Panc1 (cell line): ENCODE data around the gene NCK2. TPM values are rescaled to one million over a fixed set of nuclear protein-coding genes. Genes with fewer than 3 reads are reported as not detected.

Source experiments
- ATAC-seq: fragments of 200-7000 bp; cut with Tn5 transposase; 2 replicates; pipeline ENCODE4 v1.9.1; 2020; ENCODE audit warnings: mild to moderate bottlenecking, moderate library complexity
- BruUV-seq: library from RNA; stranded (reverse); fragments of 400-500 nt; replicated peaks from 2 replicates; lab custom pipeline; 2021; lab: Mats Ljungman, UMichigan
- CTCF ChIA-PET: fragments of 300-600 bp; sonication (Branson Sonifier 250); formaldehyde crosslinking; loops from one replicate; lab custom pipeline; 2022; ENCODE audit warnings: antibody characterized with exemption; lab: Charles Lee
- POLR2A ChIA-PET: fragments of 300-600 bp; sonication (Branson Sonifier 250); formaldehyde crosslinking; loops from one replicate; lab custom pipeline; 2022; ENCODE audit warnings: antibody characterized with exemption; lab: Charles Lee
- DNase-seq: peaks from one replicate; pipeline ENCODE4 v3.0.0-alpha.2; 2010; ENCODE audit warnings: low read depth, low spot score
- H3K27ac ChIP-seq: 2 replicates; pipeline ENCODE4 v1.5.1; 2011; ENCODE audit warnings: mild to moderate bottlenecking, low read length, inconsistent platforms
- H3K27me3 ChIP-seq: fragments of 200-500 bp; sonication (Bioruptor generic); 2 replicates; pipeline ENCODE4 v1.6.0; 2014; ENCODE audit warnings: low read length, inconsistent platforms; ENCODE audit not compliant: control insufficient read depth, insufficient read depth
- H3K36me3 ChIP-seq: fragments of 200-500 bp; sonication (Bioruptor generic); 2 replicates; pipeline ENCODE4 v1.5.1; 2014; ENCODE audit warnings: inconsistent platforms, mild to moderate bottlenecking, low read length, moderate library complexity; ENCODE audit not compliant: control insufficient read depth, insufficient read depth
- H3K4me1 ChIP-seq: 2 replicates; pipeline ENCODE4 v1.5.1; 2011; ENCODE audit warnings: inconsistent platforms, mild to moderate bottlenecking, low read length, moderate library complexity; ENCODE audit not compliant: control insufficient read depth, insufficient read depth
- H3K4me3 ChIP-seq, 2 experiments: 2 replicates each; pipeline ENCODE4 v1.5.1; 2011 to 2012; ENCODE audit warnings: low read depth in 2 of 2, low read length in 2 of 2, mild to moderate bottlenecking in 2 of 2, inconsistent platforms in 1 of 2, moderate library complexity in 1 of 2
- H3K9me3 ChIP-seq: fragments of 200-500 bp; sonication (Bioruptor generic); 2 replicates; pipeline ENCODE4 v1.5.1; 2014; ENCODE audit warnings: low read depth, mild to moderate bottlenecking, inconsistent platforms, low read length, moderate library complexity; ENCODE audit not compliant: control insufficient read depth, insufficient read depth
- POLR2AphosphoS5 ChIP-seq: IDR thresholded peaks from 2 replicates; pipeline ENCODE4 v1.6.1; 2012; ENCODE audit warnings: mild to moderate bottlenecking, low read depth, low read length, moderate library complexity
- SIN3A ChIP-seq: IDR thresholded peaks from 2 replicates; pipeline ENCODE4 v1.6.1; 2012; ENCODE audit warnings: low read depth, mild to moderate bottlenecking, low read length, moderate library complexity, borderline replicate concordance; ENCODE audit not compliant: insufficient read depth
- TCF7L2 ChIP-seq: IDR thresholded peaks from 2 replicates; pipeline ENCODE4 v1.6.1; 2011; ENCODE audit warnings: mild to moderate bottlenecking, low read depth, low read length, inconsistent platforms
- in situ Hi-C: cut with HindIII; loops from 2 replicates; pipeline ENCODE4 v1.10.0; 2016; ENCODE audit warnings: low sequenced_read_pairs, low pct_unique_long_range_greater_than_20kb
- intact Hi-C: fragments of 100-400 bp; cut with micrococcal nuclease; formaldehyde crosslinking; loops from one replicate; pipeline ENCODE4 v1.10.0; 2022; ENCODE audit not compliant: unreplicated experiment
- total RNA-seq: library from RNA; stranded (reverse); gene quantifications from one replicate; pipeline ENCODE4 v1.2.1, GENCODE V29; 2021; ENCODE audit not compliant: unreplicated experiment
- TF ChIP-seq, protein P1 (sequence below): fragments of 450-650 bp; IDR thresholded peaks from 2 replicates; pipeline ENCODE4 v1.5.1; 2017; ENCODE audit warnings: mild to moderate bottlenecking
- TF ChIP-seq, protein P2 (sequence below), 2 experiments: IDR thresholded peaks; 2 replicates each; pipeline ENCODE4 v1.6.1; 2011 to 2012; ENCODE audit warnings: low read depth in 2 of 2, control low read depth in 1 of 2, low read length in 1 of 2, mild to moderate bottlenecking in 1 of 2, moderate library complexity in 1 of 2; ENCODE audit not compliant: insufficient read depth in 1 of 2

Gene NCK2
- total RNA-seq, 1 experiment from 2014 or later, result 60.7 TPM

DNA sequence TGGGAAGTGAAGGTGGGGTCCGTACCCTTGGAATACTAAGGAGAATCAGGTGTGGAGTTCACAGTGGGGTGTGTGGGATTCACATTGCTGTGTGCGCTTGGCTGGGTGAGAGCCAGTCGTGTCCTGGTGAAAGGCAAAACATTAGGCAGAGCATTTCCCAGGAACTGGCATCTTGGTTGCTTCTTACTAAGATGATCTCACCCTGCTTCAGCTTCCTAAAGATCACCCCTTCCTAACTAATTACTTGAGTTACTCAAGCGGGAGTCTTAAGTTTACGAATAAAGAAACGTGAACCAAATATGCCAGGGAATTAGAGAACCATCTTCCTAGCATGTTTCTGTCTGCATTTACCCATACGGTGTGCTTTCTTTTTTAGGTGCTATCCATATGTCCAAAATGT lies 122.9 kb downstream of the NCK2 start:
- Histone ChIP-seq H3K27me3 (no peaks in the 10 kb centered on the region), H3K4me1 (no peaks in the 10 kb centered on the region), H3K4me3 (no peak overlapping the region), H3K36me3 (no peaks in the 10 kb centered on the region), H3K27ac (no peak overlapping the region), H3K9me3 (no peaks in the 10 kb centered on the region)
- intact Hi-C loops (no loop called here), in situ Hi-C loops (no loop called here)
- DNase-seq (no peak), ATAC-seq (no peak)
- BruUV-seq, result no TSS peak
- TF ChIP-seq SIN3A, result no peak
- TF ChIP-seq TCF7L2, result no peak
- no peak for TF ChIP-seq POLR2AphosphoS5
- TF ChIP-seq, protein P1, sequence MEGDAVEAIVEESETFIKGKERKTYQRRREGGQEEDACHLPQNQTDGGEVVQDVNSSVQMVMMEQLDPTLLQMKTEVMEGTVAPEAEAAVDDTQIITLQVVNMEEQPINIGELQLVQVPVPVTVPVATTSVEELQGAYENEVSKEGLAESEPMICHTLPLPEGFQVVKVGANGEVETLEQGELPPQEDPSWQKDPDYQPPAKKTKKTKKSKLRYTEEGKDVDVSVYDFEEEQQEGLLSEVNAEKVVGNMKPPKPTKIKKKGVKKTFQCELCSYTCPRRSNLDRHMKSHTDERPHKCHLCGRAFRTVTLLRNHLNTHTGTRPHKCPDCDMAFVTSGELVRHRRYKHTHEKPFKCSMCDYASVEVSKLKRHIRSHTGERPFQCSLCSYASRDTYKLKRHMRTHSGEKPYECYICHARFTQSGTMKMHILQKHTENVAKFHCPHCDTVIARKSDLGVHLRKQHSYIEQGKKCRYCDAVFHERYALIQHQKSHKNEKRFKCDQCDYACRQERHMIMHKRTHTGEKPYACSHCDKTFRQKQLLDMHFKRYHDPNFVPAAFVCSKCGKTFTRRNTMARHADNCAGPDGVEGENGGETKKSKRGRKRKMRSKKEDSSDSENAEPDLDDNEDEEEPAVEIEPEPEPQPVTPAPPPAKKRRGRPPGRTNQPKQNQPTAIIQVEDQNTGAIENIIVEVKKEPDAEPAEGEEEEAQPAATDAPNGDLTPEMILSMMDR, result no peak
- TF ChIP-seq, protein P2, sequence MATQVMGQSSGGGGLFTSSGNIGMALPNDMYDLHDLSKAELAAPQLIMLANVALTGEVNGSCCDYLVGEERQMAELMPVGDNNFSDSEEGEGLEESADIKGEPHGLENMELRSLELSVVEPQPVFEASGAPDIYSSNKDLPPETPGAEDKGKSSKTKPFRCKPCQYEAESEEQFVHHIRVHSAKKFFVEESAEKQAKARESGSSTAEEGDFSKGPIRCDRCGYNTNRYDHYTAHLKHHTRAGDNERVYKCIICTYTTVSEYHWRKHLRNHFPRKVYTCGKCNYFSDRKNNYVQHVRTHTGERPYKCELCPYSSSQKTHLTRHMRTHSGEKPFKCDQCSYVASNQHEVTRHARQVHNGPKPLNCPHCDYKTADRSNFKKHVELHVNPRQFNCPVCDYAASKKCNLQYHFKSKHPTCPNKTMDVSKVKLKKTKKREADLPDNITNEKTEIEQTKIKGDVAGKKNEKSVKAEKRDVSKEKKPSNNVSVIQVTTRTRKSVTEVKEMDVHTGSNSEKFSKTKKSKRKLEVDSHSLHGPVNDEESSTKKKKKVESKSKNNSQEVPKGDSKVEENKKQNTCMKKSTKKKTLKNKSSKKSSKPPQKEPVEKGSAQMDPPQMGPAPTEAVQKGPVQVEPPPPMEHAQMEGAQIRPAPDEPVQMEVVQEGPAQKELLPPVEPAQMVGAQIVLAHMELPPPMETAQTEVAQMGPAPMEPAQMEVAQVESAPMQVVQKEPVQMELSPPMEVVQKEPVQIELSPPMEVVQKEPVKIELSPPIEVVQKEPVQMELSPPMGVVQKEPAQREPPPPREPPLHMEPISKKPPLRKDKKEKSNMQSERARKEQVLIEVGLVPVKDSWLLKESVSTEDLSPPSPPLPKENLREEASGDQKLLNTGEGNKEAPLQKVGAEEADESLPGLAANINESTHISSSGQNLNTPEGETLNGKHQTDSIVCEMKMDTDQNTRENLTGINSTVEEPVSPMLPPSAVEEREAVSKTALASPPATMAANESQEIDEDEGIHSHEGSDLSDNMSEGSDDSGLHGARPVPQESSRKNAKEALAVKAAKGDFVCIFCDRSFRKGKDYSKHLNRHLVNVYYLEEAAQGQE (IDR thresholded peaks at IDR 0.05; ENCODE audit: insufficient read depth in 1 of 2, low read depth in 2 of 2, low read length in 1 of 2), result no peak
- CTCF ChIA-PET, result no interaction called here
- POLR2A ChIA-PET, result no interaction called here

DNA sequence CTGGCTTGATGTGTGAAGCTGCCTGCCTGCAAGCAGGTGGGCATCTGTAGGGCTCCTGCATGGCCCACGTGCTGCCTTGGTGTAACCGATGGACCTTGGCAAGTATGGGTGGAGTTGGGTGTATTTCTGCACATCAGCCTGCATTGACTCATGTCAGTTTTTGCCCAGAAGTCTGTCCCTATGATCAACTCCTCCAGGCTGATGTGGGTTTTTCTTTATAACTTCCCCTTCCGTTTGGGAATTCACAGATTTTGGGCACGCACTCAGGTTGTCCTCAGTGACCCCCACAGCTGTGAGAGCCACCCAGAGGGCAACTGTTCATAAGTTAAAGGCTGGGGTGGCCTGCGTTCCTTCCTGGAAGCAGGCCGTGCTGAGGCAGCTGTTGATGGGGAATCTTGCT lies 123.3 kb downstream of the NCK2 start:
- BruUV-seq, result no TSS peak
- no peaks in the 10 kb centered on the region for H3K4me1 ChIP-seq
- no peak overlapping the region for H3K27ac ChIP-seq
- no peaks in the 10 kb centered on the region for H3K36me3 ChIP-seq
- DNase-seq (no peak), ATAC-seq (no peak)
- no peaks in the 10 kb centered on the region for H3K27me3 ChIP-seq
- TF ChIP-seq, protein P2 (IDR thresholded peaks at IDR 0.05; ENCODE audit: insufficient read depth in 1 of 2, low read depth in 2 of 2, low read length in 1 of 2), result no peak
- TF ChIP-seq POLR2AphosphoS5 (no peak), TCF7L2 (no peak), SIN3A (no peak)
- TF ChIP-seq, protein P1, result no peak
- H3K4me3 ChIP-seq, result no peak overlapping the region
- no peaks in the 10 kb centered on the region for H3K9me3 ChIP-seq
- intact Hi-C loops, result no loop called here
- ChIA-PET POLR2A (no interaction called here), CTCF (no interaction called here)
- in situ Hi-C loops, result no loop called here
